Embryonic facial prominence (tissue), 1 donor: ENCODE data around the gene NBEAL2.
"Not testable (repeated sequence)": the region's sequence is repeated elsewhere in the genome, so short reads cannot be mapped to it uniquely, and the experiment has no call there.

ENCODE experiments used
- DNase-seq: peaks from one replicate; pipeline ENCODE4 v3.0.0-alpha.2; 2016; ENCODE audit errors: extremely low spot score

NBEAL2 gene

GRCh38 chr3:46960835-46961234 is 18.6 kb upstream of the NBEAL2 start:
- no peak for DNase-seq

- DNase-seq, result no peak
Observed at GRCh38 chr3:46962427-46962826, 17.0 kb upstream of the NBEAL2 start.

GRCh38 chr3:46962990-46963389 is 16.5 kb upstream of the NBEAL2 start:
- DNase-seq, result no peak

- not testable (repeated sequence) for DNase-seq
Observed at GRCh38 chr3:46964038-46964590, 15.4 kb upstream of the NBEAL2 start.

- DNase-seq, result no peak
Observed at GRCh38 chr3:46965151-46965550, 14.3 kb upstream of the NBEAL2 start.

GRCh38 chr3:46966811-46967210 is 12.7 kb upstream of the NBEAL2 start:
- no peak for DNase-seq

- DNase-seq, result no peak
Observed at GRCh38 chr3:46968783-46969428, 10.6 kb upstream of the NBEAL2 start.

GRCh38 chr3:46970391-46971091 is 8.9 kb upstream of the NBEAL2 start:
- DNase-seq, result no peak

GRCh38 chr3:46971151-46971550 is 8.3 kb upstream of the NBEAL2 start:
- no peak for DNase-seq

GRCh38 chr3:46971742-46972141 is 7.7 kb upstream of the NBEAL2 start:
- no peak for DNase-seq

GRCh38 chr3:46972396-46972795 is 7.1 kb upstream of the NBEAL2 start:
- no peak for DNase-seq

GRCh38 chr3:46974421-46975171 is 4.9 kb upstream of the NBEAL2 start:
- no peak for DNase-seq

GRCh38 chr3:46976326-46977190 is 2.9 kb upstream of the NBEAL2 start, which contains the start of gene CCDC12:
Gene CCDC12 (minus strand): TSS chr3:46976745. CDS start chr3:46976732, 13 bp downstream.
- peak; percentile 96 for DNase-seq

- DNase-seq, result no peak
Observed at GRCh38 chr3:46977811-46978195, 1.7 kb upstream of the NBEAL2 start.

GRCh38 chr3:46978381-46978780 is 1.1 kb upstream of the NBEAL2 start:
- DNase-seq, result no peak

- no peak for DNase-seq
Observed at GRCh38 chr3:46979958-46980497, 562 bp downstream of the NBEAL2 start.

GRCh38 chr3:46981932-46982471 is 2.5 kb downstream of the NBEAL2 start:
- no peak for DNase-seq

GRCh38 chr3:46982546-46982945 is 3.1 kb downstream of the NBEAL2 start:
- DNase-seq, result no peak

- no peak for DNase-seq
Observed at GRCh38 chr3:46984591-46985459, 5.4 kb downstream of the NBEAL2 start.

- no peak for DNase-seq
Observed at GRCh38 chr3:46985588-46985987, 6.1 kb downstream of the NBEAL2 start.
